Measurements from ENCODE around the gene KCNMA1.

The KCNMA1 gene

GRCh38 chr10:76990561-76990960, 647.0 kb downstream of the KCNMA1 start:
- DNase-seq: no peak

- peak; percentile 13 for DNase-seq
Observed at GRCh38 chr10:76984559-76985443, 652.8 kb downstream of the KCNMA1 start.

GRCh38 chr10:76983624-76984023, 654.0 kb downstream of the KCNMA1 start:
- DNase-seq: no peak

GRCh38 chr10:76982671-76983070, 654.9 kb downstream of the KCNMA1 start:
- DNase-seq: no peak

GRCh38 chr10:76981251-76981650, 656.4 kb downstream of the KCNMA1 start:
- DNase-seq: no peak

GRCh38 chr10:76977901-76978300, 659.7 kb downstream of the KCNMA1 start:
- DNase-seq: no peak

GRCh38 chr10:76977046-76977445, 660.6 kb downstream of the KCNMA1 start:
- DNase-seq: no peak

GRCh38 chr10:76976142-76976541, 661.5 kb downstream of the KCNMA1 start:
- DNase-seq: no peak

GRCh38 chr10:76975126-76975525, 662.5 kb downstream of the KCNMA1 start:
- DNase-seq: no peak

- no peak for DNase-seq
Observed at GRCh38 chr10:76974017-76974691, 663.5 kb downstream of the KCNMA1 start.

- no peak for DNase-seq
Observed at GRCh38 chr10:76973091-76974016, 664.3 kb downstream of the KCNMA1 start.

GRCh38 chr10:76972541-76972940, 665.1 kb downstream of the KCNMA1 start:
- no peak for DNase-seq

- no peak for DNase-seq
Observed at GRCh38 chr10:76971547-76972170, 665.9 kb downstream of the KCNMA1 start.

GRCh38 chr10:76970711-76971519, 666.7 kb downstream of the KCNMA1 start:
- DNase-seq: no peak

GRCh38 chr10:76969366-76969948, 668.2 kb downstream of the KCNMA1 start:
- no peak for DNase-seq

GRCh38 chr10:76968483-76968882, 669.1 kb downstream of the KCNMA1 start:
- no peak for DNase-seq

GRCh38 chr10:76962851-76963250, 674.8 kb downstream of the KCNMA1 start:
- no peak for DNase-seq

- DNase-seq: no peak
Observed at GRCh38 chr10:76961841-76962240, 675.8 kb downstream of the KCNMA1 start.

GRCh38 chr10:76959111-76959510, 678.5 kb downstream of the KCNMA1 start:
- no peak for DNase-seq

GRCh38 chr10:76954838-76955237, 682.8 kb downstream of the KCNMA1 start:
- DNase-seq: no peak

- DNase-seq: no peak
Observed at GRCh38 chr10:76950354-76950753, 687.3 kb downstream of the KCNMA1 start.
